NCI-H2171 treated with DMSO at 0.1 percent for 48 hours (cell line): ENCODE measurements around the gene PDE6C.

Source experiments
- DNase-seq: peaks from one replicate; lab custom pipeline; 2025; lab: John Stamatoyannopoulos, UW

The PDE6C gene

DNA sequence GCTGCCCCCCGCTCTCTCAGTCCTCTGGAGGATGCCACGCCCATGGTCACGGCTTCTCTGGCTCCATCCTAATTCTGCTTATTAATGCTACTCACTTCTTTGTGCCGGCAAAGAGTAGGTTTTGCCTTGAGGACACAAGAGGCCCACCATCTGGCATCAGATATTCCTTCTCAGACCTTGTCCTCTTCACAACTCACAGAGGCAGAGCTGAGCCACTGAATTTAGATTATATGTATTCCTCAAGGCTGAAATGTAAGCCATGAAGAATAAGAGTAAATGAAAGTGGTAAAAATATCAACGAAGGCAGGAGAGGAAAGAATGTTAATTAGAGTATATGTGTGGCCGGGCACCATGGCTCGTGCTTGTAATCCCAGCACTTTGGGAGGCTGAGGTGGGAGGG is 17.8 kb upstream of the PDE6C start:
- no peak for DNase-seq

- DNase-seq: no peak
Observed at GRCh38 chr10:93595378-93596161, 16.8 kb upstream of the PDE6C start.

GRCh38 chr10:93596539-93596938 is 15.8 kb upstream of the PDE6C start:
- no peak for DNase-seq

DNA sequence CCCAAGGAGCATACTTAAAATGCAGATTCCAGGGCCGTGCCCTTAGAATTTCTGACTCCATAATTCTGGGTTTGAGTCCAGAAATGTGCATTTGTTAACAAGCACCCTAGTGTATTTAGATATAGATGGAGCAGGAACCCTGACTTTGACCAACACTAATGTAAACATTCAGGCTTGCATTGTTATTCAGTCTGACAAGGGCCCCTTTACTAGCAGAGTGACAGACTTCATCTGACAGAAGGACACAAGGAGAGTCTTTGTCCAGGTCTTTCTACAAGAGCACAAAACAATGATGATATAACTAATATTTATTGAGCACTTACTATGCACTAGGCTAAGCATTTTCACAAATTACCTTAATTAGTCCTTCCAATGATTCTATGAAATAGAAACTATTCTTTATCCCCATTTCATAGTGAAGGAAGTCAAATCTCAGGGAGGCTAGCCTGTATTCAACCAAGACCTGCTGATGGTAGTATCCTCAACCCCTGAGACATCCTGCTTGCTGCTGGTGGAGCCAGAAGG is 15.2 kb upstream of the PDE6C start:
- DNase-seq: no peak

GRCh38 chr10:93598157-93598556 is 14.2 kb upstream of the PDE6C start:
- DNase-seq: no peak

GRCh38 chr10:93599335-93599734 is 13.0 kb upstream of the PDE6C start:
- DNase-seq: no peak

GRCh38 chr10:93599778-93600177 is 12.6 kb upstream of the PDE6C start:
- no peak for DNase-seq

- DNase-seq: no peak
Observed at GRCh38 chr10:93600446-93601145, 11.7 kb upstream of the PDE6C start.

DNA sequence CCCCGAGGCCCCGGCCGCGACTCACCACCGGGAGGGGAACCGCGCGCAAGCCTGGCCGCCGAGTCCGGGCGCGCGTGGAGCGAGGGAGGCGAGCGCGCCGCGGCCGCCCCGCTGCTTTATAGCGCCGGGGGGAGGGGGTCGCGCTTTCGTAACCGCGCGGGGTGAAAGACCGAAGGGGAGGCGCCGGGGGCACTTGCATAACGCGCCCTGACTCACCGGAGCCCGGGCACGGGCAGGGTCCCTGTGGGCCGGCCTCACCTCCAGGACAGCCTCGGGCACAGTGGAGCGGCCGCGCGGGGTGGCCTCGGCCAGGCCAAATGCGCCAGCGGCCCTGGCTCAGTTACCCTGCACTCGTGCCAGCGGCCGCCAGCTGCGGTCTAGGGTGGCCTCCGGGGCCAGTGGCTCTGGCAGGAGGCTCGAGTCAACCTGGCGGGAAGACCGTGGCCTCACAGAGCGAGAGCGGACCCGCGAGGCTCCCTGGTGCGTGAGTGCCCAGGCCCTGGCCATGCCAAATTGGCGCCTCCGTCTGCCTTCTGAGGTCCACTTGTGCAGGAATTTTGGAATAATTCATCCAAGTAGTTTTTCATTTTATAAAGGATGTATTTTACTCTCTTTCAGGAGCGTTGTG is 11.1 kb upstream of the PDE6C start, which contains the start of gene RBP4:
Gene RBP4 (minus strand): TSS at position 90 of the 628 bp plus-strand sequence. CDS start 207 bp downstream, outside the sequence.
- no peak for DNase-seq

GRCh38 chr10:93601774-93602162 is 10.6 kb upstream of the PDE6C start:
- no peak for DNase-seq

DNA sequence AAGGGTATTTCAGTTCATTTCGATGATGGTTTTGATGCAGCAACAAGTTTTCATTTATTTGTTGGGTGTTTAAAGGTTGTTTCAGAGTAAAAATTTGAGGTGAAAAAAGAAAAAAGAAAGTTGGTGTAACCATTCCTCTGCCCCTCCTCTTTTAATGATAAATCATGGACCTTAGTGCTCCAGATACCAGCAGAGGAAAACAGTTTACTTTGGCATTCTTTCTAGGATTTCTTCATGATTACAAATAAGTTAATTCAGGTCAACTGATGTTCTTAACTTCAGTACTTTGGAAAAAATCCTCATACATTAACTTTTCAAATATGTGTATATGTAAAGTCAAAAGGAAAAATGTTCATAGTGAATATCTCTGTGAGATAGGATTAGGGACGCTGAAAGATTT is 9.3 kb upstream of the PDE6C start:
- DNase-seq: no peak

- DNase-seq: peak; percentile 57
Observed at GRCh38 chr10:93604146-93604545, 8.2 kb upstream of the PDE6C start.

DNA sequence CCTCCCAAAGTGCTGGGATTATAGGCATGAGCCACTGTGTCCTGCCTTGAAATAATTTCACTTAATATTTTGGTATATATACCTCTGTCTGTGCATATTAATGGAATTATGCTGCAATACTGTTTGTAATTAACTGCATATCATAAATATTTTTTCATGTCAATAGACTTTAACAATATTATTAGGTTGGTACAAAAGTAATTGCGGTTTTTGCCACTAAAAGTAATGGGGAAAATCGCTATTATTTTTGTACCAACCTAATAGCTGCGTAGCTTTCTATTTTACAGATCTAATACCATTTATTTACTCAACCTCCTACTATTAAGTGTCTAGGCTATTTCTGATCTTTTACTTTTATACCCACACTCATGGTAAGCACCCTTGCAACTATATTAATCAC is 3.9 kb upstream of the PDE6C start:
- no peak for DNase-seq

GRCh38 chr10:93613126-93613525 is 789 bp downstream of the PDE6C start:
- no peak for DNase-seq

DNA sequence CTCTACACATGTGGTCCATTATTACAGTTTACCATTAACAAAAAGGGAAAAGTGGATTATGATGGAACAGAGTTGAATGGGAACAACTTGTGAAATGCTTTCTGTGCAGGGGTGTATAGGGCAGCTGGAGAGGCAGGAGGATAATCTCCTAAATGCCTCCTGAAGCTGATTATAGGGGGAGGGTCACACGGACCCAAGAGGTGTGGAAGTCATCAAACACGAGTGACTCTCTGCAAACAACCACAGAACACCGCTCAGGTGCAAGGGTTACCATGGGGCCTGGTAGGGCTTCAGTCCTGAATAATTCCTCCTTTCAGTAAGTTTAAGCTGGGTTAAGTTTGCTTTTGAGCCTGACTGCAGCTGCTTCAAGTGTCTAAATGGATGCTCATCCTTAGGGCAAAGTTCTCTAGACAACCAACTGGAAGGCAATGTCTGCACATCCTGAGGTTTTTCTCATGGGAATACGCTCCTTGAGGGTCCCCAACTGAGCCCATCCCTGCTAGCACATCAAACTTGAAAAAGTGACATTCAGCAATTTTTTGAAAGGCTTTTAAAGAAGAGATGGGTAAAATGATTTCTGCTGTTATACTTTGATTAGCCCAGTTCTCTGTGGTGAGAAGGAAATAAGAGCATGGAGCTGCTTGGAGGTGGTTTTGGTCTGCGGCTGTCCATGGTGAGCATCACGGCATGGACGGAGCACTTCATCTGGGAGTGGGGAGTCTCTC is 1.9 kb downstream of the PDE6C start:
- DNase-seq: no peak

GRCh38 chr10:93615576-93616235 is 3.4 kb downstream of the PDE6C start:
- DNase-seq: no peak

- DNase-seq: no peak
Observed at GRCh38 chr10:93620925-93621324, 8.6 kb downstream of the PDE6C start.

GRCh38 chr10:93622942-93623341 is 10.6 kb downstream of the PDE6C start:
- no peak for DNase-seq

DNA sequence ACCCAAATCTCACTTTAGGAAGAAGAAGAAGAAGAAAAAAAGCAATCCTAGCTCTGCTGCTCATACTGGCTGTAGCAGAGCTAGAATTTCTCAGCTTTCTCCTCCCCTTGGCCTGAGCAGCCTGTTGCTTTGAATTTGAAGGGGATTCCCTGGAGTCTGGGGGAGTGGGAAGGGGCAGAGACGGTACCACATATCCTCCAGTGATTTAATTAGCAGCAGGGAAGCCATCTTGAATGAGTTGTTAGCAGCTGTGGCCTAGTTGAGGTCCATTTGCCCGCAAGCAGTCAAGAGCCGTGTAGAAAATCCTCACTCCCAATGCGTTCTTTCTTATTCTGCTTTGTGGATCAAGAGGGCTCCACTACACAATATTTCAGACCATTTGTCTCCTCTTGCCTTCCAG is 16.5 kb downstream of the PDE6C start:
- no peak for DNase-seq

- peak; percentile 77 for DNase-seq
Observed at GRCh38 chr10:93629647-93630305, 17.4 kb downstream of the PDE6C start.
